NCI-H2029 treated with DMSO at 0.1 percent for 48 hours (cell line): ENCODE data around the gene CACNA1B.
"Not testable (repeated sequence)": the region's sequence is repeated elsewhere in the genome, so short reads cannot be mapped to it uniquely, and the experiment has no call there.

Experiments
- DNase-seq: peaks from one replicate; lab custom pipeline; 2025; lab: John Stamatoyannopoulos, UW

CACNA1B gene

GRCh38 chr9:138015021-138015829 lies 137.6 kb downstream of the CACNA1B start:
- no peak for DNase-seq

GRCh38 chr9:138016406-138017187 lies 139.0 kb downstream of the CACNA1B start:
- no peak for DNase-seq

- DNase-seq, result no peak
Measured at GRCh38 chr9:138017200-138017599, 139.6 kb downstream of the CACNA1B start.

GRCh38 chr9:138019514-138019913 lies 141.9 kb downstream of the CACNA1B start:
- not testable (repeated sequence) for DNase-seq

GRCh38 chr9:138020120-138020794 lies 142.7 kb downstream of the CACNA1B start:
- no peak for DNase-seq

- DNase-seq, result no peak
Measured at GRCh38 chr9:138020795-138021182, 143.2 kb downstream of the CACNA1B start.

- DNase-seq, result no peak
Measured at GRCh38 chr9:138021251-138022056, 143.9 kb downstream of the CACNA1B start.

- peak; percentile 62 for DNase-seq
Measured at GRCh38 chr9:138022121-138022741, 144.6 kb downstream of the CACNA1B start.

- DNase-seq, result no peak
Measured at GRCh38 chr9:138022756-138023393, 145.3 kb downstream of the CACNA1B start.

GRCh38 chr9:138023394-138024124 lies 146.0 kb downstream of the CACNA1B start:
- no peak for DNase-seq

GRCh38 chr9:138024131-138024530 lies 146.5 kb downstream of the CACNA1B start:
- no peak for DNase-seq

- DNase-seq, result no peak
Measured at GRCh38 chr9:138024831-138025291, 147.3 kb downstream of the CACNA1B start.

GRCh38 chr9:138025417-138025816 lies 147.8 kb downstream of the CACNA1B start:
- no peak for DNase-seq

- no peak for DNase-seq
Measured at GRCh38 chr9:138025908-138026307, 148.3 kb downstream of the CACNA1B start.

- DNase-seq, result no peak
Measured at GRCh38 chr9:138028596-138028995, 151.0 kb downstream of the CACNA1B start.

GRCh38 chr9:138031186-138031585 lies 153.6 kb downstream of the CACNA1B start:
- DNase-seq, result no peak

- no peak for DNase-seq
Measured at GRCh38 chr9:138033950-138034349, 156.4 kb downstream of the CACNA1B start.

GRCh38 chr9:138037140-138037539 lies 159.6 kb downstream of the CACNA1B start:
- DNase-seq, result no peak

- no peak for DNase-seq
Measured at GRCh38 chr9:138038244-138038671, 160.7 kb downstream of the CACNA1B start.
